Hindlimb muscle (tissue), 1 donor: ENCODE results near the gene DIPK1C. TPM values are rescaled to one million over a fixed set of nuclear protein-coding genes. Genes with fewer than 3 reads are reported as not detected.

ENCODE experiments used
- polyA plus RNA-seq: library from polyadenylated mRNA; unstranded; fragments of 120-200 nt; gene quantifications from one replicate; pipeline ENCODE4 v1.2.1, GENCODE V29; 2013; ENCODE audit not compliant: insufficient read length

Gene DIPK1C
- polyA plus RNA-seq, 1 donor = 9.4 TPM

Other genes starting within 250 kb of the DIPK1C start
- 34.5 TPM for gene CYB5A, start 165.3 kb downstream of the DIPK1C start, polyA plus RNA-seq
- not detected for gene C18orf63, start 141.5 kb downstream of the DIPK1C start, polyA plus RNA-seq
- 55.1 TPM for gene CNDP2, start 39.1 kb upstream of the DIPK1C start, polyA plus RNA-seq
- gene CNDP1, start 77.2 kb upstream of the DIPK1C start, polyA plus RNA-seq = 0.31 TPM
- 7.1 TPM for gene ZNF407, start 140.6 kb upstream of the DIPK1C start, polyA plus RNA-seq